Heart right ventricle (tissue), 16 donors: Measurements from ENCODE around the gene C18orf32. TPM values are rescaled to one million over a fixed set of nuclear protein-coding genes. Genes with fewer than 3 reads are reported as not detected.

Source experiments
- ATAC-seq, 8 donors: fragments of 200-7000 bp; cut with Tn5 transposase; one replicate each; pipeline ENCODE4 v1.9.1; 2020; ENCODE audit warnings: mild to moderate bottlenecking in 8 of 8, moderate library complexity in 8 of 8, moderate number of reproducible peaks in 1 of 8
- DNase-seq, 2 donors: peaks; one replicate each; pipeline ENCODE4 v3.0.0-alpha.2; 2020
- H3K27ac ChIP-seq, 10 donors: fragments of 200-600 bp; sonication (generic) in 2 of 10; one replicate each; pipeline versions ENCODE4 v1.5.0 to v1.8.0; 2020 to 2022; ENCODE audit warnings: mild to moderate bottlenecking in 3 of 10
- H3K27me3 ChIP-seq, 7 donors: fragments of 200-600 bp; one replicate each; pipeline ENCODE4 v1.8.0; 2021 to 2022; ENCODE audit warnings: mild to moderate bottlenecking in 2 of 7
- H3K36me3 ChIP-seq, 9 donors: fragments of 200-600 bp; sonication (generic) in 1 of 9; one replicate each; pipeline versions ENCODE4 v1.5.0 to v1.8.0; 2020 to 2022; ENCODE audit warnings: mild to moderate bottlenecking in 2 of 9
- H3K4me1 ChIP-seq, 9 donors: fragments of 200-600 bp; sonication (generic) in 1 of 9; one replicate each; pipeline versions ENCODE4 v1.5.0 to v1.8.0; 2020 to 2022; ENCODE audit warnings: mild to moderate bottlenecking in 4 of 9
- H3K4me3 ChIP-seq, 10 donors: fragments of 200-600 bp; sonication (generic) in 2 of 10; one replicate each; pipeline versions ENCODE4 v1.5.0 to v1.8.0; 2020 to 2022; ENCODE audit warnings: mild to moderate bottlenecking in 7 of 10, moderate library complexity in 2 of 10
- H3K9me3 ChIP-seq, 11 donors: fragments of 200-600 bp in 10 of 11; sonication (generic) in 2 of 11; one replicate each; pipeline versions ENCODE4 v1.5.0 to v1.8.0; 2013 to 2022; ENCODE audit warnings: mild to moderate bottlenecking in 2 of 11, control low read depth in 1 of 11, moderate library complexity in 1 of 11
- WGBS, 2 donors: extraction: QIAGEN DNeasy Blood & Tissue Kit; methylation state at CpG; one replicate each; pipeline ENCODE4 v1.1.7; 2013; ENCODE audit warnings: inconsistent platforms in 1 of 2; 5-methylcytosine and 5-hydroxymethylcytosine counted together
- intact Hi-C, 10 donors: fragments of 100-400 bp; cut with DNase I; formaldehyde crosslinking; loops; one replicate each; pipeline versions ENCODE4 v1.11.1 to v1.14.2; 2022
- polyA plus RNA-seq, 2 donors: library from polyadenylated mRNA; stranded (reverse); fragments of 200-250 nt; gene quantifications; one replicate each; pipeline ENCODE4 v1.2.3, GENCODE V29; 2013
- total RNA-seq, 10 donors: library from RNA; stranded (reverse); fragmentation: NEBNext Ultra II Directional in 3 of 10; extraction: Animal tissue kit (Norgen Biotek cat#: 25700) in 3 of 10; gene quantifications; one replicate each; pipeline versions ENCODE4 v1.2.1 to v1.2.4, GENCODE V29; 2021 to 2023
- TF ChIP-seq, protein P1 (sequence below), 9 donors: fragments of 200-600 bp; sonication (generic) in 2 of 9; IDR thresholded peaks; one replicate each; pipeline versions ENCODE4 v1.5.0 to v1.8.0; 2021 to 2022; ENCODE audit warnings: antibody characterized with exemption in 9 of 9, mild to moderate bottlenecking in 5 of 9, moderate library complexity in 1 of 9
- donor health status: Arrhythmogenic right ventricular cardiomyopathy.
- donor health status: ischemic (EF 13 %, LVEDD 7.1; RV severe dilation, severe dysfunction).
- donor health status: healthy with polysubstance abuse.
- donor health status: DM: no; HTN: yes; CAD: no.
- donor health status: DM: no; HTN: no; CAD: no.
- donor health status: ischemic (EF 25% LVEDD 6.9; RV normal size, moderate dysfunction).
- donor health status: ischemic (EF 25% LVEDD 5.7; RV mildly dilated, moderate dysfunction).
- donor health status: healthy.
- donor health status: DM: yes; HTN: yes; CAD: no.
- donor health status: Ischemic cardiomyopathy.
- donor health status: ischemic (EF 35%, LVEDD 5.7; RV mildly dilated, moderate dysfunction).
- donor health status: nonischemic (EF 11% LVEDD 7.7; RV severe dilation, severe dysfunction).
- donor health status: DM: yes; HTN: yes; CAD: no.
- donor health status: PGD.
- donor health status: ischemic (EF 29% LVEDD 5.4; RV normal size, mild dysfunction).
- donor health status: nonischemic (EF 23%, LVEDD 6.1; RV moderate dilation, normal function).

C18orf32 gene
- total and polyA plus RNA-seq, 12 donors = 25.1 to 68.3 (median 43.3) TPM

- H3K27ac ChIP-seq = no peak overlapping the region
- H3K4me3 ChIP-seq = no peak overlapping the region
- TF ChIP-seq, protein P1, sequence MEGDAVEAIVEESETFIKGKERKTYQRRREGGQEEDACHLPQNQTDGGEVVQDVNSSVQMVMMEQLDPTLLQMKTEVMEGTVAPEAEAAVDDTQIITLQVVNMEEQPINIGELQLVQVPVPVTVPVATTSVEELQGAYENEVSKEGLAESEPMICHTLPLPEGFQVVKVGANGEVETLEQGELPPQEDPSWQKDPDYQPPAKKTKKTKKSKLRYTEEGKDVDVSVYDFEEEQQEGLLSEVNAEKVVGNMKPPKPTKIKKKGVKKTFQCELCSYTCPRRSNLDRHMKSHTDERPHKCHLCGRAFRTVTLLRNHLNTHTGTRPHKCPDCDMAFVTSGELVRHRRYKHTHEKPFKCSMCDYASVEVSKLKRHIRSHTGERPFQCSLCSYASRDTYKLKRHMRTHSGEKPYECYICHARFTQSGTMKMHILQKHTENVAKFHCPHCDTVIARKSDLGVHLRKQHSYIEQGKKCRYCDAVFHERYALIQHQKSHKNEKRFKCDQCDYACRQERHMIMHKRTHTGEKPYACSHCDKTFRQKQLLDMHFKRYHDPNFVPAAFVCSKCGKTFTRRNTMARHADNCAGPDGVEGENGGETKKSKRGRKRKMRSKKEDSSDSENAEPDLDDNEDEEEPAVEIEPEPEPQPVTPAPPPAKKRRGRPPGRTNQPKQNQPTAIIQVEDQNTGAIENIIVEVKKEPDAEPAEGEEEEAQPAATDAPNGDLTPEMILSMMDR (IDR thresholded peaks at IDR 0.05) = peak; percentile 25 to 67 (median 51)
- peaks cover 0 to 63% (median 39%) of the 10 kb centered on the region in 11 donors for H3K9me3 ChIP-seq
- H3K27me3 ChIP-seq = no peaks in the 10 kb centered on the region
- DNase-seq (peak in 1 of 2 donors; percentile 28), ATAC-seq (peak in 6 of 8 donors; percentile 73 to 84 (median 76))
- intact Hi-C loops = loop anchor here in 7 of 10 donors (2.0 to 10.0 kb wide), 4 partner anchors 753 to 773 kb away; no protein-coding TSS in a partner anchor
- peaks cover 0 to 4% (median 0%) of the 10 kb centered on the region in 9 donors for H3K4me1 ChIP-seq
- H3K36me3 ChIP-seq = peaks cover 0 to 34% (median 5%) of the 10 kb centered on the region in 9 donors
- WGBS, 2 donors = 58 to 66% methylated on average over 3 of the region's 3 CpGs
Measured at GRCh38 chr18:49447810-49448745, 39.0 kb downstream of the C18orf32 start.

DNA sequence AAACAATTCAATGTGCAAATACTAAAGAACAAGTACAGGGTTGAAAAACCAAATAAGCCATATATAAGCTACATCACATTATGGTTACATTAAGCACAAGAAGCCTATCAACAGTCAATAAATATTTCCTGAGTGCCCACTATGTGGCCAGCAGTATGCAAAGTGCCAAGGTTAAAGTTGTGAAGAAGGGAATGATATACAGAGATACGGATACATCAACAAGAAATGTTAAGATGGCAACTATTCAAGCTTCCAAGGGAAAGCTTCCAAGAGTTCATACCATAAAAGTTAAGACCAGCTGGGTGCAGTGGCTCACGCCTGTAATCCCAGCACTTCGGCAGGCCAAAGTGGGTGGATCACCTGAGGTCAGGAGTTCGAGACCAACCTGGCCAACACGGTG lies 40.6 kb downstream of the C18orf32 start:
- H3K36me3 ChIP-seq = peaks cover 0 to 20% (median 3%) of the 10 kb centered on the region in 9 donors
- H3K27me3 ChIP-seq = no peaks in the 10 kb centered on the region
- H3K9me3 ChIP-seq = peaks cover 0 to 58% (median 38%) of the 10 kb centered on the region in 11 donors
- H3K4me3 ChIP-seq = no peak overlapping the region
- TF ChIP-seq, protein P1 (IDR thresholded peaks at IDR 0.05) = no peak
- ATAC-seq (no peak), DNase-seq (no peak)
- peaks cover 0 to 4% (median 0%) of the 10 kb centered on the region in 9 donors for H3K4me1 ChIP-seq
- intact Hi-C loops = loop anchor here in 7 of 10 donors (2.0 to 10.0 kb wide), 4 partner anchors 752 to 772 kb away; no protein-coding TSS in a partner anchor
- WGBS, 2 donors = 70 to 84% methylated on average over 5 of the region's 5 CpGs
- H3K27ac ChIP-seq = no peak overlapping the region

DNA sequence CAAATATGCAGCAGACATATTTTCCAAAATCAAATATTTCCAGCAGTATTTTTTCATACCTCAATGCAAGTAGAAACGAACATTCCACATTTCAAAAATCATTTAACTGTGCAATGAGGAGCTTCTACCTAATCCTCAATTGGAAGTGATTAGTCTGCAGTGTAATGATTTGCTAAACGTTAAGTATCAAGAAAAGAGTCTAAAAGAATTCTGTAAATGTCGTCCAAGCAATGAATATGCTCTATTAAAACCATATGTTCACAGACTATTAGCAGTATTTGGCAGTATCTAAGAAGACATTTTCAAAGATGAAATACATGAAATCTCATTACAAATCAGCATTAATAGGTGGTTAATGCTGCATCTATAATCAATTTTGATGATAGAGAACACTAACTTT lies 42.5 kb downstream of the C18orf32 start:
- peaks cover 0 to 11% (median 0%) of the 10 kb centered on the region in 9 donors for H3K36me3 ChIP-seq
- ATAC-seq (no peak), DNase-seq (no peak)
- H3K27me3 ChIP-seq = no peaks in the 10 kb centered on the region
- intact Hi-C loops = loop anchor here in 4 of 10 donors (10.0 kb wide), 2 partner anchors 750 to 770 kb away; no protein-coding TSS in a partner anchor
- H3K9me3 ChIP-seq = peaks cover 0 to 39% (median 19%) of the 10 kb centered on the region in 11 donors
- 84 to 92% methylated on average over 3 of the region's 3 CpGs for WGBS, 2 donors
- no peak overlapping the region for H3K4me3 ChIP-seq
- TF ChIP-seq, protein P1 (IDR thresholded peaks at IDR 0.05) = no peak
- H3K4me1 ChIP-seq = peaks cover 0 to 4% (median 0%) of the 10 kb centered on the region in 9 donors
- no peak overlapping the region for H3K27ac ChIP-seq

GRCh38 chr18:49443837-49444236 lies 43.2 kb downstream of the C18orf32 start:
- no peak for ATAC-seq
- Histone ChIP-seq H3K36me3 (peaks cover 0 to 5% (median 0%) of the 10 kb centered on the region in 9 donors), H3K27me3 (no peaks in the 10 kb centered on the region), H3K4me1 (peaks cover 0 to 4% (median 0%) of the 10 kb centered on the region in 9 donors), H3K9me3 (peaks cover 0 to 32% (median 11%) of the 10 kb centered on the region in 11 donors), H3K4me3 (no peak overlapping the region), H3K27ac (no peak overlapping the region)
- TF ChIP-seq, protein P1 (IDR thresholded peaks at IDR 0.05) = no peak
- DNase-seq = no peak
- intact Hi-C loops = loop anchor here in 4 of 10 donors (10.0 kb wide), 2 partner anchors 749 to 769 kb away; no protein-coding TSS in a partner anchor
- 85 to 90% methylated on average over 2 of the region's 2 CpGs for WGBS, 2 donors
